IPS-NIHi11 (cell line): ENCODE data around the gene C10orf53.

Experiments
- DNase-seq: peaks from one replicate; pipeline ENCODE4 v3.0.0; 2012; ENCODE audit warnings: mixed read lengths, low spot score

C10orf53 gene, protein sequence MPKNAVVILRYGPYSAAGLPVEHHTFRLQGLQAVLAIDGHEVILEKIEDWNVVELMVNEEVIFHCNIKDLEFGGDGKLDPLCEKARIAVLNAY

DNA sequence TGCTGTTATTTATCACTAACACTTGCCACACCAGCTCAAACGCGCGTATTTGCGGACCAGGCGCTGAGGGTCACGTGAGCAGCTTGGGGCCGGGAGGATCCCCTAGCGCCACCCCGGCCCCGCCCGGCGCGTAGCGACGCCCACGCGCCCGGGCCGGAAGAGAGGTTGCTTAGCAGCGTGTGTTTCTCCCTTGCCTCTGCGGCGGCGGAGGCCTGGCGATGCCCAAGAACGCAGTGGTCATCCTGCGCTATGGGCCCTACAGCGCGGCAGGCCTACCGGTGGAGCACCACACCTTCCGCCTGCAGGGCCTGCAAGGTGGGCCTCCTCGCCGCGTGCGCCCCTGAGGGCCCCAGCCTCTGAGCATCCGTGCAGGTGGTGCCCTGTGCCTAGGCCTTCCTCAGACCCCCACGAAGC, at the start of gene C10orf53:
Gene C10orf53 (plus strand): TSS at position 172 of the 414 bp plus-strand sequence. CDS start 47 bp downstream, at position 219.
- DNase-seq, result peak; percentile 90

DNA sequence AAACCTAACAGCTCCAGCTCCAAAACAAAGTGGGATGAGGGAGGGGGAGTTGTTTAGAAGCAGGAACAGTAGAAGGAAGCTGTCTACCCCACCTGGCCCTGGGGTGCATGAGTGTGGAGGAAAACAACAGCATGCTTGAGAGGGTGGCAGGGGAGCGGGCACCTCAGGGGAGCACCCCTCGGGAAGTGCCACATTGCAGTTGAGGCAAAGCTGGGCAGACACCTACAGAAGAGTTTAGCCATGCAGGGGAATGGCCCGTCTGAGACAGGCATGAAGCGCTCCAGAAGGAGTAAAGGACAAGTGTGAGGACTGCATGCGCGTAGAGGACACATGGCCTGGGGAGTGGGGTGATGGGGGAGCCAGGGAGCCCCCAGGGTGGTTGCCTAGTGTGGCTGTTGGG, 47.5 kb upstream of the C10orf53 start:
- DNase-seq, result no peak

DNA sequence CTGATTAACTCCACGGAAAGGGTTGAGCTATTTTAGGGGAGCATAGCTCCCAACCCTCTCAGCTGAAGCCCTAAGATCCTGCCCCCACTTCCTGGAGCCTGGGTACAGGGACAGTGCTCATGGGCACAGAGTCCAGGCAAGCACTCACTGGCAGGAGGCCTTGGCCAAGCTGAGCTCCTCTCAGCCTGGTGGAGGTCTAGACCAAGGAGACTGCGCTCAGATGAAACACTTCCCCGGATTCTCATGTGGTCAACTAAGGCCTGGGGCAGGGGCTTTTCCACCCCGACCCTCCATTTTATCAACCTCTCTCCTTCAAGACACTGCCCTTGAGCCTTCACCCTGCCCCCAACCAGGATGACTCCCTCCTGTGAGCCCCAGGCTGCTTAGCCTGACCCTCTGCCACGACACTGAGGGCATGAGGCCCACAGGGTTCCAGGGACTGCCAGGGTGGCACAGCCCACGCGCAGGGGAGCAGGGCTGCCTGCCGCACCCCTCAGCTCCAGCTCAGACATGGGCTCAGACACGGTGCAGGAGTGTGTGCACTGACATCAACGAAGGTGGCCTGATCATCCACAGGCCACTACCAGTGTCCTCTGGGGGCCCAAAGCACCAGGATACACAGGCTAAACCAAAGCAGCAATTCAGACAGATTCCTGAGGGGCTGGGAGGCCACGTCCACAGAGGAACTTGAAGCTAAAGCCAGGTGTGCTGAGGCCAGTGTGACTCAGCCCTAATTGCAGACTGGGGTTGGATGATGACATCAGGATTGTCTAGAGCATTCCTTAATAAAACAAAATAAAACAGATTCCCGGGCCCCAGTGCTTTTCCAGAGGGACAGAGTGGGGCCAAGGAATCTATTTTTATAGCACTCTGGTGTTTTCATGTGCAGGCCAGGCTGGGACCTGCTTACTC, 46.8 kb upstream of the C10orf53 start:
- no peak for DNase-seq

DNA sequence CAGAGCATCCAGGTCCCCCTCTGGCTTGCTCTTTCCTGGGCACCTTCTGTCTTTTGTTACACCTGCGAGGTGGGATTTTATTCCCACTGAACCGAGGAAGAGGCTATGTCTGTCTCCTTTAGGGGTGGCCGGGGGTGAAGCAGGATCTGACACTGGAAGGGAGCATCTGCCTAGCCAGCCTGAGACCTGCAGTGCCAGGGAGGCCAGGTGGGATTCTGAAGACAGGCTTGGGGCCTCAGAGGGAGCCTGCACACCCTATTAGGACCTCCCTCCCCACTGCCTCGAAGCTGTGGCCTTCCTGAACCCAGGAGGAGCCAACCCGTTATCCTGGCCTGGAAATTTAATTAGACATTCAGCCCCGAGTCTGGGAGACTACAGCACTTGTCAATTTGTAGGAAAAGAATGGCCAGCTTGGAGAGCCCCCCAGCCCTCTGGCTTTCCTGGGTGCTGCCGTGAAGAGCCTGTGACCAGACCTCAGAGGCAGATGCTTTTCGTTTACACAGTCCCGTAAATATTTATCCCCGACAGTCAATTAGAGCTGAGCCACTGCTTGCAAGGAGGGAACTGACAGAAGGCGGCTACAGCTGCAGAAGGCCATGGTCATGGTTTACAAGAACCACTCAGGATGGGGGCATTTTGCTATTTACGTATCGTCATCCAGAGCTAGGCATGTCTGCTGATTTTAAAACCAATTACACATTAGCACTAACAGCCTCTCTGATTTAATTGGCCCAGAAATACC, 46.0 kb upstream of the C10orf53 start:
- no peak for DNase-seq

DNA sequence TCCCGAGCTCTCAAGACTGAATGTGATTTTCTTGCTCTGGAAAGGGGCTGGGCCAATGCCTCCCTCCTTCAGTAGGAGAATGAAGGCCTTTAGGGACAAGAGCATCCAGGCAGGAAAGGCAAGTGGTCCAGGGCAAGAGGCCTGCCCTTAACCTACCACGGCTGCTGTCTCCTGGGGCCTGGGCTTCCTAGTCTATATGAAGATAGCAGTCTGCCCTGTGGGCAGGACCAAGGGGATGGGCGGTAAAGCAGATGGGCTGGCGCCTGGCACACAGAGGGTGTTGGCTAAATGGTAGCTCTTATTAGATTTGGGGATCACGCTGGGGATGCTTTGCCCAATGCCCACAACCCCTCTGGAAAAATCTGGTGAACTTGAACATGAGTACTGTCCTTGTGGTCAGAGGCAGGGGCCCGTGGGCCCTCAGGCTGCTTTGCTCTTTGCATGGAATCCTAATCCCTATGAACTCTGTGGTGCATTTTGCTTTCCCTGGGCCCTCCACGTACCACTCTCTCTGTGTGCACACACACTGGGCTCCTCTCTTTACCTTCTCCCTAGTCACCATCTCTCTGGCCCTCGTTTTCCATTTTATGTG, 45.3 kb upstream of the C10orf53 start:
- no peak for DNase-seq

DNA sequence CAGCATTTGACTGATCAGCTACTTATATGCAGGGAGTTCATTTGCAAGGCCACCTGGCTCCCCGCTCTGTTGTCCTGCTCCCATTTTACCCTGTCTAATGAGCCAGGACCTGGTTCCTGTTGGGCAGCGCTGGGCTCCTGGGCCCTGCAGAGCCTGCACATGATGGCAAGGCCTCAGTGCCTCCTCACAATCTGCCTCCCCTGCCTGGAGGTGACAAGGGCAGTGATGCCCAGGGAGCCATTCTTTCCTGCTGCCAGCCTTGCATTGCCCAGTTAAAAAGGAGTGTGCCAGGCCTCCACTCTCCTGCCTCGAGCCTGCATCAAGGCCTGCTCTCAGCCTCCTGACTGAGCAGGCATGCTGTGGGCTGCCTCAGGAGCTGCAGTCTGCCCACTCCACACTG, 37.1 kb upstream of the C10orf53 start:
- no peak for DNase-seq

DNA sequence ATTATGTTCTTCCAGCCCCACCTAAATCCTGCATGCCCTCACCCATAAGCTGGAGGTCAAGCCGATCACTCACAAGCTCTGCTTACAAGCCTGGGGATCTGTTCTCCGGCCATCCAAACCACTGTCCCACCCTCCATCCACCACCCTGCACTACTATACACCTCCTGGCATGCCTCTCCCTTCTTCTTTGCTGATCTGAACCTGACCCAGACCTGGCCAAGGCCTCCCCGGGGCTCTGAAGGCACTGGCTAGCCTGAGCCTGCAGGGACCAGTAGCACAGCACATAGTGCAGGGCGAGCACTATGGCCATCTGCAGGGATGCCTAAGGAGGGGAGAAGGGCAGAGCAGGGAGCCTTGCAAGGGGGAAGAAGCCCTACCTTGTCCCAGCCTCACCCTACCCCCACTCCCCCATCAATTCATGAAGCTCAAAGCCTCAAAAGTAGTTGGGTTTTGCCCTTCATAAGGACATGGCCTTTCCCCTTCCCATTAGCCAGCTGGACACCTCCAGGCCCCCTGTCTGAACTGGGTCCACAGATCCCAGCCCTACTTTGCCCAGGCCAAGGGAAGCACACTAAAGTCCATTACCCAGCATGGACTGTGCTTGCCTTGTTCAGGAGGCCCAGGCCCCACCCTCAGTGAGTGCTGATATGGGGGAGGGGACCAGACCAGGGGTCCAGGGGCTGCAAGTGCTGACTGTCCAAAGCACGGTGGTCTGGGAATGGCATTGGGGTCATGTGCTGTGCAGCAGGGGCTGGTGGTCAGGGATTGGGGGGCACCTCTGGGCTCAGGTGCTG, 36.0 kb upstream of the C10orf53 start:
- no peak for DNase-seq

DNA sequence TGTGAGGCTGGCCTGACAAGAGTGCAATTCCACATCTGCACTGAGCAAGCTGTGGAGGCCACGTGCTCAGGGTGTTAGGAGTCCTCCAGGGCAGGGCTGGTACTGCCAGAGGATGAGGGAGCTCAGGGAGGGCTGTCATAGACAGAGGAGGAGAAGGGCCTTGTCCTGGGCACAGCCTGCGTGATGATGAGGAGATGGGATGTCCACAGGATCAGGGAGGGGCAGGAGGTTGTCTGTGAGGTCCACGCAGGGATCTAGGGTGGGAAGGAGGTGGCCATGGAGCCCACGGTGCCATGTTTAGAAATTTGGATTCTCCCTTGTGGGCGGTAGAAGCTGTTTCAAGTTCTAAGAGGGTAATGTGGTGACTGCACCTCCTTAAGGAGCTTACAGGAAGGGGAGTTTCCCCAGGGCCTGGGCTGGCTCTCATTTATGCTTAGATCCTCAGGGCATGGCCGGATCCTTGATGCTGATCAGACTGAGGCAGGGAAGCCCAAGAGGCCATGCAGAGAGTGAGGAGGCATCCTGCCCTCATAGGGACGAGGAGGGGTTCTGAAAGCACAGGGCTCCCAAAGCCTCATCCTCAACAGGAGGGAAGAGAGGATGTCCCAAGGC, 35.3 kb upstream of the C10orf53 start:
- DNase-seq, result no peak

DNA sequence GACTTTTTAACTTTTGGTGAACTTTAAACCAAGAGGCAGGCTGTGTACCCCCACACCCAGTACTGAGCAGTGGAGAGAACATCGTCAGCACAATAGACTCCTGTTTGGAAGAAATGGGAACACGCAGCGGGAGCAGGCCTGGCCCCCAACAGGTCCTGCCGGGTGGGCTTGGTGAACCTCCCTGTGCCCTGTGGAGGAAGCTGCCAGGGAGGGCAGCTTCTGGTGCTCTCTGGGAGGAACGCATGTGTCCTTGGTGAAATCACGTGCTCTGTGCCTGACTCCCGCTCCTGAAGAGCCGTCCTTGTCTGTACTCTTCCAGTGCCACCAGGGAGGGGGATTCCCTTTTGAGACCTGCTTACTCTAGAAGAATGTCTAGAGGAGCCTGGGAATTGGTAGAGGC, 34.0 kb upstream of the C10orf53 start:
- no peak for DNase-seq

DNA sequence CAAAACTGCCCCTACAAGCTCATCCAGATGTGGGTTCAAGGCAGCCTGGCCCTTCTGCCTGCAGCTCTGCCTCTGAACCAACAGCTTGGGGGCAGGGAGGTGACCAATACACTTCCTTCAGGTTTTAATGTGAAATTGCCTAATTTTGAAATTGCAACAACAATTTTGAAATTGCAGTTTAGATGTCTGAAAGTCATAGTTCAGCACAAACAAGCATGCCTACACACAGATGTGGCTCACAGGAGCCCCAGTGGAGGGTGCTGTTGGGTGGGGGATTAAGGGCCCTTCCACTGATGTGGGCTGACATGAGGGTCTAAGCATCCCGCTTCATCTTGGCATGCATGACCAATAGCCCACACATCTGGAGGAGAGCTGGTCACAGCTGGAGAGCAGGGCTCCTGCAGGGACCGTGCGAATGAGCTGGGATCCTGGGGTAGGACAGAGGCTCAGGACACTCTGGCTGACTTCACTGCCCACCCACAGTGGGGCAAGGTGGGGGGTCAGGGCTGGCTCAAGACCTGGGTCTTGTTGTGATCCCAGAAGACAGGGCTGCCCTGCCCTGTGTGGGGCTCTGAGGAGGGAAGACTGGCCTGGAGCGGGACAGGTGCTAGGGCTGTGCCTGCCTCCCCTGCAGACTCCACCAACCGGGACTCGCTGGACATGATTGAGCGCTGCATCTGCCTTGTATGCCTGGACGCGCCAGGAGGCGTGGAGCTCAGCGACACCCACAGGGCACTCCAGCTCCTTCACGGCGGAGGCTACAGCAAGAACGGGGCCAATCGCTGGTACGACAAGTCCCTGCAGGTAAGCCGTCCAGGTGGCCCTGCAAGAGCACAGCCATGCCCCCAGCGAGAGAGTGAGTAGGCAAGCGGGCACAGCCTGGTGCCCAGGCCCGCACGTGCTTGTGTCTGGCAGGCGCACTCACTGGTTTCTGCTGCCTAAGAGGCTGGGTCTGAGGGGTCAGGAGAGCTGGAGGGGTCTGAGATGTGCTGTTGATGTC, 33.3 kb upstream of the C10orf53 start:
- no peak for DNase-seq

DNA sequence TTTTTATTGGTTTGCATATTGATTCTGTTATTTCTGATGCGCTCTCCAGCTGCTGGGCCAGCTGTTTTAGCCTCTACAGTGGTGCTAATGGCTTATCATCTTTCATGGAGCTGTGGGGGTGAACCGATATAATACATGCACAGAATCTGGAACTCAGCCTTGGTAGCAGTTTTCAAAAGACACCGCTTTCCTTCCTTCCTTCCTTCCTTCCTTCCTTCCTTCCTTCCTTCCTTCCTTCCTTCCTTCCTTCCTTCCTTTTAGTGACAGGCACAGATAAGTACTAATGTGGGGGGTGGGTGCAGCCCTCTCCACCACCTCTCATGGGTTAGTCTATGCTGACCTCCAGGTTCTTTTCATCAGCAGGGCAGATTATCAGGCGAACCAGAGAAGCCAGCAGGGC, 31.9 kb upstream of the C10orf53 start:
- no peak for DNase-seq

DNA sequence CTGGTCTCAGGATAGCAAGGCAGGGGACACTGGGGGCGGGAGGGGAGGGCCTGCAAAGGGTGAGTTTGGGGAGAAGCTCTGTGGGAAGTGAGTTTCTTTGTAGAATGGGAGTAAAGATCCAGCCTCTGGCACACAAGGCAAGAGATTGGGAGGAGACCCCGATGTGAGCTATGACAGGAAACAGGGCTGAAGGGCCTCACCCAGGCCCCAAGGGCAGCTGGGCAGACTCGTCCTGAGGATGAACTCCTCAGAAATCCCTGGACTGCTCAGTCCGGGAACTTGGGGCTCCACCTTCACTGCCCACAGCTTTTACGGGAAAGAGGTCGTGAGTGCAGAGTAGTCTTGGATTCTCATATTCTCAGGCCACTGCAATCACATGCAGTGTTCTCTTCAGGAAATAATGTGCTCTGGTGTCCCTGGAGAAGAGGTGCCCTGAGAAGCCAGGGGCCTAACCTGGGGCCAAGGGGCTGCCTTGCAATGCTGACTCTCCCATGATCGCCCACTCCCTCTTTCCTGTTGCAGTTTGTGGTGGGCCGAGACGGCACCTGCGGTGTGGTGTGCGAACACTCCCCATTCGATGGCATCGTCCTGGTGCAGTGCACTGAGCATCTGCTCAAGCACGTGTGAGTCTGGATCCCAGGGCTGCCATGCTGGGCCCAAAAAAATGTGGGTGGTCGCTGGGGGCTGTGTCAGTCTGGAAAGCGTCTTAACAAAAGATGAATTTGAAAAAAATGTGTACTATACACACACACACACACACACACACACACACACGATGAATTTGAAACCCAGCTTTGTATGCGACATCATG, 31.3 kb upstream of the C10orf53 start:
- DNase-seq, result no peak

DNA sequence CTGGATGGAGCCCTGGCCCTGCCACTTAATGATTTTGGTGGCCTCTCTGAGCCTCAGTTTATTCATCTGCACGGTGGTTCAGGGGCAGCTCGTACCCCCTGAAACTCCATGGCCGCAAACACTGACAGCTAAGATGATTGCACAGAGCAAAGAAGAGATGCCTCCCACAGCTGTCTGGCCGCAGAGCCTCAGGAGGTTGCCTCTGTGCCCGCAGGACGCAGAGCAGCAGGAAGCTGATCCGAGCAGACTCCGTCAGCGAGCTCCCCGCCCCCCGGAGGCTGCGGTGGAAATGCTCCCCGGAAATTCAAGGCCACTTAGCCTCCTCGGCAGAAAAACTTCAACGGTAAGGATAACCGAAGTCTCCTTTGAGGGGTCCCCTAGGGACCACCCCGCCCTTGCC, 30.2 kb upstream of the C10orf53 start:
- peak; percentile 61 for DNase-seq

DNA sequence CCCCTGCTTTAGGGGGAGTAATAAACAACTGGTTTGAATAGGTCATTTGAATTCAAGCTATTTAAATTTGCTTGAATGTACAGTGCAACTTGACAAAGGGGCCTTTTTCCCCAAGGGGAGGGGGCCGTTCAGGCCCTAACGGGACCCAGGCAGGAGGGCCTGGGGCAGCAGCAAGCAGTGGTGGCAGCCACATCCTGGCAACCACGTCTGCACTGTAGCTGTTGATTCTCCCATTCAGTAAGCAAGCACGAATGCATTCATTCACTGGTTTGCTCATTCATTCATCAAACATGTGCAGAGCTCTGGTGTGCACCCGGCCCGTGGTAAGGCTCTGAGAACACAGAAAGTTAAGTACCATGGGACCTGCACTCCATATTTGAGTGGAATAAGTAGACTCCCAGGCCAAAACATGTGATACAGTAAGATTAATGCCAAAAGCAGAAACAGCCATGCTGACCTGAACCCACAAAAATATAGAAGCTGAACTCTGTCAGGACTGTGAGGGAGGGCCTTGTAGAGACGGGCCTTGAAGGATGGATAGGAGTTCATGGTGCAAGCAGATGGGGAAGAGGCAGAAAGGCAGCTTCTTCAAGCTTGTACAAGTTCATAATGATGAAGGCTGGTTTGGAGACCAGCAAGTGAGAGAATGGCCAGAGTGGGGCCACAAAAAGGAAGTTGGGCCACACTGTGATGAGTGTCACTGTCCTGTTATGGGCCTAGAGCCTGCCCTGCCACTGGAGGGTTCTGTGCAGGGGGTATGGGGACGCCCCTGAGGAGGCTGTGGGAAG, 29.3 kb upstream of the C10orf53 start:
- no peak for DNase-seq

DNA sequence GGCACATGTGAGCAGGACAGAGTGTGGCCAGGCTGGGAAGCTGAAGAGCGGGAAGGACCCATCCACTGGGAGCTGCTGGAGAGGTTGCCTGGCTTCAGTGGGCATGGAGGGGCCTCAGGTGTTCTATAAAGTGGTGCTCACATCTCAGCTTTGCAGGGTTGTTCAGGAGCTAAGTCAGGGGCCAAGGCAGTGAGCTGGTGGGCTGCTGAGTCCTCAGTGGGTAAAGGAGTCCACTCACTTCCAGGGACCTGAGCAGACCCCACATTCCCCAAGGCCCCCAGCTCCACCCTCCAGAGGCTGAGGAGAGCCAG, 28.8 kb upstream of the C10orf53 start:
- no peak for DNase-seq

DNA sequence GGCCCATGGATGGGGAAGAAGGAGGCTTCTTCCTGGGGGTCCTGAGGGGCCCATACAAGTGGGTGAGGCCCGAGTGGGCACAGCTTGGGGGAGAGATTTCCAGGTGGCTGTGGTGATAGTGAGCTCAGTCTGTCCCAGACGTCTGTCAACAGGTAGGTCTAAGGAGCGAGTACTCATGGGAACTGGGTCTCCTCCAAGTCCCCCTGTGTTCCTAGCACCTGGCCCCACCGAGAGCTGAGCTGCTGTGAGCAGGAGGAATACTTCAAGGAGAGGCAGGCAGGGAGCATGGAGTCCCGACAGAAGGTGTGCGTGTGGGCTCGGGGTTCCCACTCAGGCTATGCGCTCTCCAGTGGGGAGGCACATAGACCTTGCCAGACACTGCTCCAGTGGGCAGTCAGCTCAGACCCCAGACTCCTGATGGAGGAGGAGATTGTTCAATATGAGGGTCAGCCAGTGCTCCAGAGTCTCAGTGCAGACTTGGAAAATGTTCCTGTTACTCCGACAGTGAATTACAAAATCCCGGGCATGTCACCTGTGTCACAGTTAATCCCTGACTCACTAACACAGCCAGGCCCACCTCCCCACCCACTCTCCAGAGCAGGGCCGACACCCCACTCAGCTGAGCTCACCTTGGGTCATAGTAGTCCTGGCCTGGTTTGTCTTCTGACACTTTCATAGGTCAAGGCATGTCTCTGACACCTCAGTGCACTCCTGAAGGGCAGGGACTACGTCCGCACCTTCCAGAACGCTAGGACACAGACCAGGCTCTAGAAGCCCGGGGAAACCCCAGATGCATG, 28.2 kb upstream of the C10orf53 start:
- DNase-seq, result no peak

DNA sequence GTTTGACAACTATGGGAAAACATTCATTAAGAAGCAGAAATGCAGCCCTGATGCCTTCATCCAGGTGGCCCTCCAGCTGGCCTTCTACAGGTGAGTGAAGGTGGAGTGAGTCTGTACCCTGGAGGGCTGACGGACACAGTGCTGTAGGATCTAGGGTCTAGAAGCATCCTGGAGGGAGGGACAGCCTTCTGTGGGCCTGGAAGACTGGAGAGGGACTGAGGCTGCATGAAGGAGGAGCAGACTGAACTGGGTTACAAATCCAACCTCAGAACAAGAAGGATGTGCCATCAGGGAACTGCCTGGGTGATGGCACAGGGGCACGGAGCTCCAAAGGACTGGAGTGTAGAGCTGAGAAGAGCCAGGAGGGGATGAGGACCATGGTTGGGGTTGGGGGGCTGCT, 27.5 kb upstream of the C10orf53 start:
- no peak for DNase-seq
